ENCODE data around the gene RNF111.

The RNF111 gene

GRCh38 chr15:59035201-59035600, 47.7 kb downstream of the RNF111 start:
- Histone ChIP-seq H3K36me3 (ENCODE audit: control insufficient read depth, insufficient read depth, low read length) (no peaks in the 10 kb centered on the region), H3K27me3 (ENCODE audit: control insufficient read depth, insufficient read depth, low read length) (no peaks in the 10 kb centered on the region), H3K4me3 (ENCODE audit: low read depth, low read length) (no peak overlapping the region), H3K9me3 (ENCODE audit: control insufficient read depth, insufficient read depth, low read length) (no peaks in the 10 kb centered on the region), H3K9ac (ENCODE audit: low read depth, low read length) (no peak overlapping the region), H3K4me1 (ENCODE audit: control insufficient read depth, insufficient read depth, low read length) (no peaks in the 10 kb centered on the region)

- Histone ChIP-seq H3K9me3 (ENCODE audit: control insufficient read depth, insufficient read depth, low read length) (no peaks in the 10 kb centered on the region), H3K4me1 (ENCODE audit: control insufficient read depth, insufficient read depth, low read length) (no peaks in the 10 kb centered on the region), H3K27me3 (ENCODE audit: control insufficient read depth, insufficient read depth, low read length) (no peaks in the 10 kb centered on the region), H3K4me3 (ENCODE audit: low read depth, low read length) (no peak overlapping the region), H3K36me3 (ENCODE audit: control insufficient read depth, insufficient read depth, low read length) (no peaks in the 10 kb centered on the region), H3K9ac (ENCODE audit: low read depth, low read length) (no peak overlapping the region)
Measured at GRCh38 chr15:59039225-59039624, 51.8 kb downstream of the RNF111 start.

GRCh38 chr15:59042041-59042440, 54.6 kb downstream of the RNF111 start:
- Histone ChIP-seq H3K9ac (ENCODE audit: low read depth, low read length) (no peak overlapping the region), H3K4me1 (ENCODE audit: control insufficient read depth, insufficient read depth, low read length) (no peaks in the 10 kb centered on the region), H3K27me3 (ENCODE audit: control insufficient read depth, insufficient read depth, low read length) (no peaks in the 10 kb centered on the region), H3K4me3 (ENCODE audit: low read depth, low read length) (no peak overlapping the region), H3K9me3 (ENCODE audit: control insufficient read depth, insufficient read depth, low read length) (no peaks in the 10 kb centered on the region), H3K36me3 (ENCODE audit: control insufficient read depth, insufficient read depth, low read length) (no peaks in the 10 kb centered on the region)

- Histone ChIP-seq H3K4me1 (ENCODE audit: control insufficient read depth, insufficient read depth, low read length) (no peaks in the 10 kb centered on the region), H3K9ac (ENCODE audit: low read depth, low read length) (no peak overlapping the region), H3K9me3 (ENCODE audit: control insufficient read depth, insufficient read depth, low read length) (no peaks in the 10 kb centered on the region), H3K4me3 (ENCODE audit: low read depth, low read length) (no peak overlapping the region), H3K36me3 (ENCODE audit: control insufficient read depth, insufficient read depth, low read length) (no peaks in the 10 kb centered on the region), H3K27me3 (ENCODE audit: control insufficient read depth, insufficient read depth, low read length) (no peaks in the 10 kb centered on the region)
Measured at GRCh38 chr15:59048897-59049296, 61.4 kb downstream of the RNF111 start.

GRCh38 chr15:59051873-59052861, 64.7 kb downstream of the RNF111 start:
- H3K9me3 ChIP-seq (ENCODE audit: control insufficient read depth, insufficient read depth, low read length): no peaks in the 10 kb centered on the region
- no peak overlapping the region for H3K4me3 ChIP-seq (ENCODE audit: low read depth, low read length)
- H3K36me3 ChIP-seq (ENCODE audit: control insufficient read depth, insufficient read depth, low read length): no peaks in the 10 kb centered on the region
- no peaks in the 10 kb centered on the region for H3K27me3 ChIP-seq (ENCODE audit: control insufficient read depth, insufficient read depth, low read length)
- no peak overlapping the region for H3K9ac ChIP-seq (ENCODE audit: low read depth, low read length)
- H3K4me1 ChIP-seq (ENCODE audit: control insufficient read depth, insufficient read depth, low read length): no peaks in the 10 kb centered on the region

- no peaks in the 10 kb centered on the region for H3K27me3 ChIP-seq (ENCODE audit: control insufficient read depth, insufficient read depth, low read length)
- peaks cover 3% of the 10 kb centered on the region for H3K4me1 ChIP-seq (ENCODE audit: control insufficient read depth, insufficient read depth, low read length)
- H3K9ac ChIP-seq (ENCODE audit: low read depth, low read length): no peak overlapping the region
- H3K4me3 ChIP-seq (ENCODE audit: low read depth, low read length): no peak overlapping the region
- H3K9me3 ChIP-seq (ENCODE audit: control insufficient read depth, insufficient read depth, low read length): no peaks in the 10 kb centered on the region
- no peaks in the 10 kb centered on the region for H3K36me3 ChIP-seq (ENCODE audit: control insufficient read depth, insufficient read depth, low read length)
Measured at GRCh38 chr15:59052915-59053407, 65.5 kb downstream of the RNF111 start.

GRCh38 chr15:59053482-59053881, 66.0 kb downstream of the RNF111 start:
- Histone ChIP-seq H3K9ac (ENCODE audit: low read depth, low read length) (no peak overlapping the region), H3K4me3 (ENCODE audit: low read depth, low read length) (no peak overlapping the region), H3K4me1 (ENCODE audit: control insufficient read depth, insufficient read depth, low read length) (peaks cover 3% of the 10 kb centered on the region), H3K36me3 (ENCODE audit: control insufficient read depth, insufficient read depth, low read length) (no peaks in the 10 kb centered on the region), H3K9me3 (ENCODE audit: control insufficient read depth, insufficient read depth, low read length) (no peaks in the 10 kb centered on the region), H3K27me3 (ENCODE audit: control insufficient read depth, insufficient read depth, low read length) (no peaks in the 10 kb centered on the region)

GRCh38 chr15:59059076-59059597, 71.7 kb downstream of the RNF111 start:
- Histone ChIP-seq H3K4me1 (ENCODE audit: control insufficient read depth, insufficient read depth, low read length) (peaks cover 3% of the 10 kb centered on the region), H3K9me3 (ENCODE audit: control insufficient read depth, insufficient read depth, low read length) (no peaks in the 10 kb centered on the region), H3K4me3 (ENCODE audit: low read depth, low read length) (no peak overlapping the region), H3K9ac (ENCODE audit: low read depth, low read length) (no peak overlapping the region), H3K27me3 (ENCODE audit: control insufficient read depth, insufficient read depth, low read length) (no peaks in the 10 kb centered on the region), H3K36me3 (ENCODE audit: control insufficient read depth, insufficient read depth, low read length) (peaks cover 7% of the 10 kb centered on the region)

- Histone ChIP-seq H3K4me3 (ENCODE audit: low read depth, low read length) (no peak overlapping the region), H3K9me3 (ENCODE audit: control insufficient read depth, insufficient read depth, low read length) (no peaks in the 10 kb centered on the region), H3K36me3 (ENCODE audit: control insufficient read depth, insufficient read depth, low read length) (peaks cover 7% of the 10 kb centered on the region)
Measured at GRCh38 chr15:59060348-59060747, 72.9 kb downstream of the RNF111 start.

GRCh38 chr15:59063042-59063441, 75.6 kb downstream of the RNF111 start:
- Histone ChIP-seq H3K27me3 (ENCODE audit: control insufficient read depth, insufficient read depth, low read length) (no peaks in the 10 kb centered on the region), H3K4me3 (ENCODE audit: low read depth, low read length) (no peak overlapping the region), H3K9ac (ENCODE audit: low read depth, low read length) (no peak overlapping the region), H3K4me1 (ENCODE audit: control insufficient read depth, insufficient read depth, low read length) (no peaks in the 10 kb centered on the region), H3K36me3 (ENCODE audit: control insufficient read depth, insufficient read depth, low read length) (peaks cover 14% of the 10 kb centered on the region), H3K9me3 (ENCODE audit: control insufficient read depth, insufficient read depth, low read length) (no peaks in the 10 kb centered on the region)

More at GRCh38 chr15:59060348-59060747, 72.9 kb downstream of the RNF111 start:
- H3K9ac ChIP-seq (ENCODE audit: low read depth, low read length): no peak overlapping the region
- H3K4me1 ChIP-seq (ENCODE audit: control insufficient read depth, insufficient read depth, low read length): peaks cover 3% of the 10 kb centered on the region
- H3K27me3 ChIP-seq (ENCODE audit: control insufficient read depth, insufficient read depth, low read length): no peaks in the 10 kb centered on the region

- Histone ChIP-seq H3K9ac (ENCODE audit: low read depth, low read length) (no peak overlapping the region), H3K27me3 (ENCODE audit: control insufficient read depth, insufficient read depth, low read length) (no peaks in the 10 kb centered on the region), H3K9me3 (ENCODE audit: control insufficient read depth, insufficient read depth, low read length) (no peaks in the 10 kb centered on the region)
Measured at GRCh38 chr15:59069430-59069829, 82.0 kb downstream of the RNF111 start.

GRCh38 chr15:59074607-59075006, 87.1 kb downstream of the RNF111 start:
- no peak overlapping the region for H3K9ac ChIP-seq (ENCODE audit: low read depth, low read length)
- no peaks in the 10 kb centered on the region for H3K4me1 ChIP-seq (ENCODE audit: control insufficient read depth, insufficient read depth, low read length)
- H3K27me3 ChIP-seq (ENCODE audit: control insufficient read depth, insufficient read depth, low read length): no peaks in the 10 kb centered on the region
- no peak overlapping the region for H3K4me3 ChIP-seq (ENCODE audit: low read depth, low read length)
- peaks cover 2% of the 10 kb centered on the region for H3K36me3 ChIP-seq (ENCODE audit: control insufficient read depth, insufficient read depth, low read length)
- no peaks in the 10 kb centered on the region for H3K9me3 ChIP-seq (ENCODE audit: control insufficient read depth, insufficient read depth, low read length)

More at GRCh38 chr15:59069430-59069829, 82.0 kb downstream of the RNF111 start:
- H3K4me3 ChIP-seq (ENCODE audit: low read depth, low read length): no peak overlapping the region
- H3K36me3 ChIP-seq (ENCODE audit: control insufficient read depth, insufficient read depth, low read length): peaks cover 7% of the 10 kb centered on the region
- H3K4me1 ChIP-seq (ENCODE audit: control insufficient read depth, insufficient read depth, low read length): no peaks in the 10 kb centered on the region

All from iPS-15b (cell line).